Measurements from ENCODE around the gene RANBP1.

The RANBP1 gene

DNA sequence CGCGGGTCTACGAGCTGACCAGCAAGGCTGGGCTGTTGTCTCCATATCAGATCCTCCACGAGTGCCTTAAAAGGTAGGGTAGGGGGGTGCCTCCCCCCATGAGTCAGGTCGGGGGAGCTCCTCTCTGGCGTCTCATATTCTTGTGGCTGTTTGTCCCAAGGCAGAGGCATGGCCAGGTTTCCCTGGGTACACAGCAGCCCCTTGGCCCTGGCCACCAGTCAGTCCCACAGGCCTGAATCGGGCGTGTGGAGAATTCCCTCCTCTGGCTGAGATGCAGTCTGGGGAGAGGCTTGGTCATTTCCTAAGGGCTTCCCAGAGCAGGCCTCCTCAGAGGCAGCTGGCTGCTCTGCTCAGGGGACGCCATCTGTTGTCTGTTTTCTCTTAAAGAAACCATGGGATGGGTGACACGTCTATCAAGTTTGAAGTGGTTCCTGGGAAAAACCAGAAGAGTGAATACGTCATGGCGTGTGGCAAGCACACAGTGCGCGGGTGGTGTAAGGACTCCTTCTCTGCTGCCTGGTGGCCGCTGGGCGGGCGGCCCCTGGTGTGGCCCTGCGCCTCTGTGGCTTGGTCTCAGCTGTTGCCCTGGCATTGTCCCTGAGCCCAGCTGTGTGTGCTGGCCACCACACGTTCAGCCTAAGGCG is 9.6 kb upstream of the RANBP1 start:
- no peak overlapping the region for H3K27ac ChIP-seq
- TF ChIP-seq ZFX (IDR thresholded peaks at IDR 0.05), result no peak
- TF ChIP-seq, protein P1, sequence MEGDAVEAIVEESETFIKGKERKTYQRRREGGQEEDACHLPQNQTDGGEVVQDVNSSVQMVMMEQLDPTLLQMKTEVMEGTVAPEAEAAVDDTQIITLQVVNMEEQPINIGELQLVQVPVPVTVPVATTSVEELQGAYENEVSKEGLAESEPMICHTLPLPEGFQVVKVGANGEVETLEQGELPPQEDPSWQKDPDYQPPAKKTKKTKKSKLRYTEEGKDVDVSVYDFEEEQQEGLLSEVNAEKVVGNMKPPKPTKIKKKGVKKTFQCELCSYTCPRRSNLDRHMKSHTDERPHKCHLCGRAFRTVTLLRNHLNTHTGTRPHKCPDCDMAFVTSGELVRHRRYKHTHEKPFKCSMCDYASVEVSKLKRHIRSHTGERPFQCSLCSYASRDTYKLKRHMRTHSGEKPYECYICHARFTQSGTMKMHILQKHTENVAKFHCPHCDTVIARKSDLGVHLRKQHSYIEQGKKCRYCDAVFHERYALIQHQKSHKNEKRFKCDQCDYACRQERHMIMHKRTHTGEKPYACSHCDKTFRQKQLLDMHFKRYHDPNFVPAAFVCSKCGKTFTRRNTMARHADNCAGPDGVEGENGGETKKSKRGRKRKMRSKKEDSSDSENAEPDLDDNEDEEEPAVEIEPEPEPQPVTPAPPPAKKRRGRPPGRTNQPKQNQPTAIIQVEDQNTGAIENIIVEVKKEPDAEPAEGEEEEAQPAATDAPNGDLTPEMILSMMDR (conservative IDR thresholded peaks at IDR 0.05), result no peak

DNA sequence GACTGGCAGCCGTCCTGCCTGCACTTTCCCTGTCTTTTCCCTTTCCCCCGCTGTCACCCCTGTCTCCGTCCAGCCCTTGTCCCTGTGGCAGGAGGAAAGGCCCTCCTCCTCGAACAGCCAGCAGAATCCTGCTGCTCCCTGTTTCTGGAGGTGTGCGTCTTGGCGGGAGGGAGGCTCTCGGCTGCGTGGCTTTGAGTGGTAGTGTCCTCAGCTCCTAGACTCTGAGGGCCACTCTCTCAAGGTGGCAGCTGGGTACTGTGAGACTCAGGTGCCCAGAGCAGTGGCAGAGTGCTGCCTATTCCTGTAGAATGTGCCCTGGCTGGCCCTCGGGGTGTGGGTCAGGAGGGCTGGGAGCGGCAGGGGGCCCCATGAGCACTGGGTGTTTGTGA is 9.1 kb upstream of the RANBP1 start:
- TF ChIP-seq, protein P1 (conservative IDR thresholded peaks at IDR 0.05), result no peak
- TF ChIP-seq ZFX (IDR thresholded peaks at IDR 0.05), result no peak

DNA sequence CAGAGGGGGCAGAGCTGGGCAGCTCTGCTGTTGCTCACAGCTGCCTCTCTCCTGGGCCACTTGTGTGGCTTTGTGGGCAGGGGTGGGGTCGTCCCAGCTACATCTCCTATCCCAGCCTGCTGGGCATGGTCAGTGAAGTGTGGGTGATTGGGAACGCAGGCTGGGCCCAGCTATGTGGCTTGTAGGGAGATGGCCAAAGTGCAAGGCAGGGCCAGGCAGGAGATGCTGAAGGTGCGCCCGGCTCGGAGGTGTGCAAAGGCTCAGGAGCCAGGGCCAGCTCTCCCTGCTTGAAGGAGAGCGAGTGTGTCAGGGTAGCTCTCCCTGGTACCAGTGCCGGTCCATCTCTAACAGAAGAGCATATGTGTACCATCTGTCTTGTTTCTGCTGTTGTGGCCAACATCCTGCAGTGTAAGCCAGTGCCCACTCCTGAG is 8.4 kb upstream of the RANBP1 start:
- H3K27ac ChIP-seq, result no peak overlapping the region
- no peak for TF ChIP-seq ZFX (IDR thresholded peaks at IDR 0.05)
- TF ChIP-seq, protein P1 (conservative IDR thresholded peaks at IDR 0.05), result no peak

More for the DNA sequence above, 9.1 kb upstream of the RANBP1 start:
- no peak overlapping the region for H3K27ac ChIP-seq

- no peak for TF ChIP-seq ZFX (IDR thresholded peaks at IDR 0.05)
- TF ChIP-seq, protein P1 (conservative IDR thresholded peaks at IDR 0.05), result no peak
- H3K27ac ChIP-seq, result no peak overlapping the region
These were observed 7.8 kb upstream of the RANBP1 start for GRCh38 chr22:20107951-20108756.

DNA sequence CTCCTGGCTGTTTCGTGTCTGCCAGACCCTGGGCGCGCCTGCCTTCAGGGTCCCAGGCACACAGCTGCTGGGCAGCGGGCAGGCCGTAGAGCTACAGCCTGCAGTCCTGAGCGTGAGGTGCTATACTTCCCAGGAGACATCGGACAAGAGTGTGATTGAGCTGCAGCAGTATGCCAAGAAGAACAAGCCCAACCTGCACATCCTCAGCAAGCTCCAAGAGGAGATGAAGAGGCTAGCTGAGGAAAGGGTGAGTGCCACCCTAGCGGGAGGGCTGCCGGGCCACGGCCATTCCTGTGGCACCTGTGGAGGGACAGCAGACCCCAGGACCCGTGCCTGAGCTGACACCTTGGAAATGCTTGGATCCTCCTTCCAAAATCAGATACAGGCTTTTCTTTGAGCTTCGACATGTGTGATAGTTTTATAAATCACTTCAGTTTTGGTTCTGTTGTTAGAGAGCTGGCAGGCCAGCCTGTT is 7.1 kb upstream of the RANBP1 start:
- H3K27ac ChIP-seq, result no peak overlapping the region
- TF ChIP-seq, protein P1 (conservative IDR thresholded peaks at IDR 0.05), result no peak
- TF ChIP-seq ZFX (IDR thresholded peaks at IDR 0.05), result no peak

GRCh38 chr22:20109411-20110358 is 6.2 kb upstream of the RANBP1 start:
- H3K27ac ChIP-seq, result no peak overlapping the region
- no peak for TF ChIP-seq ZFX (IDR thresholded peaks at IDR 0.05)
- TF ChIP-seq, protein P1 (conservative IDR thresholded peaks at IDR 0.05), result no peak

Data from C4-2B (cell line).